ENCODE measurements around the gene ATAD3B.

GRCh38 chr1:1432274-1432950 is 39.2 kb upstream of the ATAD3B start:
- TF ChIP-seq, protein P1, sequence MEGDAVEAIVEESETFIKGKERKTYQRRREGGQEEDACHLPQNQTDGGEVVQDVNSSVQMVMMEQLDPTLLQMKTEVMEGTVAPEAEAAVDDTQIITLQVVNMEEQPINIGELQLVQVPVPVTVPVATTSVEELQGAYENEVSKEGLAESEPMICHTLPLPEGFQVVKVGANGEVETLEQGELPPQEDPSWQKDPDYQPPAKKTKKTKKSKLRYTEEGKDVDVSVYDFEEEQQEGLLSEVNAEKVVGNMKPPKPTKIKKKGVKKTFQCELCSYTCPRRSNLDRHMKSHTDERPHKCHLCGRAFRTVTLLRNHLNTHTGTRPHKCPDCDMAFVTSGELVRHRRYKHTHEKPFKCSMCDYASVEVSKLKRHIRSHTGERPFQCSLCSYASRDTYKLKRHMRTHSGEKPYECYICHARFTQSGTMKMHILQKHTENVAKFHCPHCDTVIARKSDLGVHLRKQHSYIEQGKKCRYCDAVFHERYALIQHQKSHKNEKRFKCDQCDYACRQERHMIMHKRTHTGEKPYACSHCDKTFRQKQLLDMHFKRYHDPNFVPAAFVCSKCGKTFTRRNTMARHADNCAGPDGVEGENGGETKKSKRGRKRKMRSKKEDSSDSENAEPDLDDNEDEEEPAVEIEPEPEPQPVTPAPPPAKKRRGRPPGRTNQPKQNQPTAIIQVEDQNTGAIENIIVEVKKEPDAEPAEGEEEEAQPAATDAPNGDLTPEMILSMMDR (IDR thresholded peaks at IDR 0.05; ENCODE audit: low read depth, low read length): no peak
- no peak for TF ChIP-seq POLR2A (IDR thresholded peaks at IDR 0.05; ENCODE audit: extremely low read depth, insufficient read length)

All from NB4 (cell line).